H1 (cell line): Measurements from ENCODE around the gene PRSS36. TPM values are rescaled to one million over a fixed set of nuclear protein-coding genes. Genes with fewer than 3 reads are reported as not detected.

ENCODE experiments used
- CREB1 ChIP-seq: IDR thresholded peaks from 2 replicates; pipeline ENCODE4 v1.6.1; 2012; ENCODE audit warnings: inconsistent platforms
- RBBP5 ChIP-seq: IDR thresholded peaks from 2 replicates; pipeline ENCODE4 v1.7.1; 2012; ENCODE audit warnings: low read depth, mild to moderate bottlenecking, inconsistent platforms, low read length, moderate library complexity, borderline replicate concordance
- TAF1 ChIP-seq: IDR thresholded peaks from 2 replicates; pipeline ENCODE4 v1.6.1; 2011; ENCODE audit warnings: mild to moderate bottlenecking, low read depth, low read length
- TEAD4 ChIP-seq: IDR thresholded peaks from 2 replicates; pipeline ENCODE4 v1.6.1; 2012; ENCODE audit warnings: low read depth, low read length, inconsistent platforms, mixed read lengths
- ZNF274 ChIP-seq: IDR thresholded peaks from 2 replicates; pipeline ENCODE4 v1.7.0; 2012; ENCODE audit warnings: low read length, borderline replicate concordance; ENCODE audit errors: extremely low read depth
- polyA plus RNA-seq, 7 experiments: library from polyadenylated mRNA; depleted of rRNA in 3 of 7; stranded (reverse) in 5 of 7; unstranded in 2 of 7; fragments of >200 nt in 5 of 7; fragments of 200-250 nt in 2 of 7; gene quantifications; 1 replicate in 5 of 7; 2 replicates in 1 of 7; 4 replicates in 1 of 7; pipeline versions ENCODE4 v1.2.1 to v1.2.3, GENCODE V29; 2011 to 2013; ENCODE audit warnings: missing spikeins in 2 of 7, mixed read lengths in 2 of 7
- total RNA-seq: library from RNA; stranded (reverse); fragmentation: NEBNext Ultra II Directional; extraction: Animal tissue kit (Norgen Biotek cat#: 25700); gene quantifications from 2 replicates; pipeline ENCODE4 v1.2.1, GENCODE V29; 2021

The PRSS36 gene
- total and polyA plus RNA-seq, 2 of the 8 experiments (the other 6 are each of a cell fraction or from before 2014, with no cell fraction given): 1.3 to 1.9 TPM

DNA sequence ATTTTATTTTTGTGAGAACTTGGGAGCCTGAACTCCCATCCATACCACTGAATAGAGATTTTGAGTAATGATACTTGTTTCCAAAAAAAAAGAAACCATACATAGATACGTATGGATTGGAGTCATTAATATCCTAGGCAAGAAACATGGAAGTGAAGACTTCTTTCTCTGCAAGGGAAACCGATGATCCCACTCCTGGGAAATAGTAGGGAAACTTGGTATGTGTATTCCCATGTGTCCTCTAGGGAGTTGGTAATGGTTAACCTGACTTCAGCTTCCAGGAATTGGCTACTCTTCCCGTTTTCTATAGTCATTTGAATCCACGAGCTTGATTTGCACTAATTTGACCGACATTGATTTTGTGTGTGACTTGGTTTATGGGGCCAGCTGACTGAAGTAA lies 35.5 kb upstream of the PRSS36 start (continued):
- TF ChIP-seq TEAD4 (no peak), ZNF274 (no peak), RBBP5 (no peak), TAF1 (no peak), CREB1 (no peak)
- TF ChIP-seq, all 59 proteins: peak for 0
